NCI-H748 treated with DMSO at 0.1 percent for 48 hours (cell line): Measurements from ENCODE around the gene POLR1A.

Source experiments
- DNase-seq: peaks from one replicate; lab custom pipeline; 2025; lab: John Stamatoyannopoulos, UW

POLR1A gene

GRCh38 chr2:85978883-85979780, 126.6 kb downstream of the POLR1A start:
- no peak for DNase-seq

GRCh38 chr2:85976106-85976920, 129.4 kb downstream of the POLR1A start:
- DNase-seq, result no peak

- no peak for DNase-seq
Observed at GRCh38 chr2:85975581-85975980, 130.1 kb downstream of the POLR1A start.

- DNase-seq, result no peak
Observed at GRCh38 chr2:85974390-85974789, 131.3 kb downstream of the POLR1A start.

- no peak for DNase-seq
Observed at GRCh38 chr2:85972355-85972754, 133.3 kb downstream of the POLR1A start.

- no peak for DNase-seq
Observed at GRCh38 chr2:85971366-85971765, 134.3 kb downstream of the POLR1A start.
